Activated CD4-positive, alpha-beta T cell treated with anti-CD3 and anti-CD28 coated beads, Interleukin-2, amount 10 ng/mL, durations not matched to agents 7 days and 5 days (primary cell): Measurements from ENCODE around the gene YKT6. TPM values are rescaled to one million over a fixed set of nuclear protein-coding genes. Genes with fewer than 3 reads are reported as not detected.

Experiments used
- CTCF ChIA-PET: fragments of 350-600 bp; sonication (Branson Sonifier 250); formaldehyde crosslinking; loops from one replicate; lab custom pipeline; 2021; ENCODE audit warnings: antibody characterized with exemption; lab: Charles Lee
- POLR2A ChIA-PET: fragments of 350-600 bp; sonication (Branson Sonifier 250); formaldehyde crosslinking; loops from one replicate; lab custom pipeline; 2021; ENCODE audit warnings: antibody characterized with exemption; lab: Charles Lee
- DNase-seq: peaks from one replicate; pipeline ENCODE4 v3.0.0-alpha.2; 2020
- H3K27ac Mint-ChIP-seq: one replicate; pipeline ENCODE4 v1.8.0; 2021; ENCODE audit warnings: mild to moderate bottlenecking, moderate library complexity, mixed read lengths
- H3K27me3 Mint-ChIP-seq: one replicate; pipeline ENCODE4 v1.8.0; 2021; ENCODE audit warnings: mixed read lengths
- H3K36me3 Mint-ChIP-seq: one replicate; pipeline ENCODE4 v1.8.0; 2021; ENCODE audit warnings: low read depth, mixed read lengths
- H3K4me1 Mint-ChIP-seq: one replicate; pipeline ENCODE4 v1.8.0; 2021; ENCODE audit warnings: mixed read lengths
- H3K4me3 Mint-ChIP-seq: one replicate; pipeline ENCODE4 v1.8.0; 2021; ENCODE audit warnings: mild to moderate bottlenecking, moderate library complexity, mixed read lengths
- H3K9me3 Mint-ChIP-seq: one replicate; pipeline ENCODE4 v1.8.0; 2021; ENCODE audit warnings: mixed read lengths
- total RNA-seq, 2 experiments: library from RNA; stranded (reverse); gene quantifications; one replicate each; pipeline ENCODE4 v1.2.3, GENCODE V29; 2021

YKT6 gene
- total RNA-seq, 2 experiments from 2014 or later = 62.6 to 63.3 TPM

GRCh38 chr7:44225566-44226395, 25.0 kb downstream of the YKT6 start:
- no peak for DNase-seq
- Mint-ChIP-seq H3K4me1 (no peaks in the 10 kb centered on the region), H3K9me3 (no peaks in the 10 kb centered on the region), H3K36me3 (no peaks in the 10 kb centered on the region), H3K4me3 (no peak overlapping the region), H3K27me3 (no peaks in the 10 kb centered on the region), H3K27ac (no peak overlapping the region)
- ChIA-PET CTCF (no interaction called here), POLR2A (no interaction called here)

GRCh38 chr7:44226396-44226753, 25.6 kb downstream of the YKT6 start:
- H3K9me3 Mint-ChIP-seq = no peaks in the 10 kb centered on the region
- no peaks in the 10 kb centered on the region for H3K4me1 Mint-ChIP-seq
- ChIA-PET POLR2A (no interaction called here), CTCF (no interaction called here)
- H3K36me3 Mint-ChIP-seq = no peaks in the 10 kb centered on the region
- no peak overlapping the region for H3K27ac Mint-ChIP-seq
- no peak overlapping the region for H3K4me3 Mint-ChIP-seq
- no peak for DNase-seq
- no peaks in the 10 kb centered on the region for H3K27me3 Mint-ChIP-seq

DNA sequence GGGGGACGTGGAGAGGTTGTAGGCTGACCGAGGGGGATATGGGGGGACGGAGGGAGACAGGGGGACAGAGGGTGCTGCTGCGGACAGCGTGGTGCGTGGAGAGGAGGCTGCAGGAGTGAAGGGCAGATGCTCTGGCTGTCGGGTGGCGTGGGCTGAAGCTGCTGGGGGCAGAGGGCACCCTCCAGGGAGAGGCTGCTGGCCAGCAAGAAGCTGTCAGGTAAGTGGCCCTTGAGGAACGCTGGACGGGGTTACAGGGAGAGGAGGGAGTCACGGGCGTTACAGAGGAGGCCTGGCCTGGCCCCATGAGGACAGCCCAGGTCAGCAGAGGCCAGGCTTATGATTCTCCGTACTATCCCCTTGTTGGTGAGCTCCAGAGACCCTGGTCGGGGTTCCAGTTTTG, 27.1 kb downstream of the YKT6 start:
- H3K9me3 Mint-ChIP-seq = no peaks in the 10 kb centered on the region

GRCh38 chr7:44228571-44229350, 28.0 kb downstream of the YKT6 start:
- Mint-ChIP-seq H3K27me3 (no peaks in the 10 kb centered on the region), H3K4me1 (no peaks in the 10 kb centered on the region), H3K9me3 (no peaks in the 10 kb centered on the region), H3K36me3 (no peaks in the 10 kb centered on the region), H3K4me3 (no peak overlapping the region), H3K27ac (no peak overlapping the region)
- no peak for DNase-seq
- ChIA-PET POLR2A (no interaction called here), CTCF (interaction anchor here (0.6 to 0.7 kb wide), 2 partner anchors 171 to 1884 kb away, joined by 3 read pairs; no protein-coding TSS in a partner anchor)

More for the DNA sequence above, 27.1 kb downstream of the YKT6 start:
- ChIA-PET CTCF (interaction anchor here (0.6 kb wide), 1 partner anchor 359 kb away, joined by 5 read pairs; no protein-coding TSS in a partner anchor), POLR2A (no interaction called here)
- no peaks in the 10 kb centered on the region for H3K4me1 Mint-ChIP-seq
- H3K36me3 Mint-ChIP-seq = no peaks in the 10 kb centered on the region
- H3K4me3 Mint-ChIP-seq = no peak overlapping the region
- no peak for DNase-seq
- H3K27me3 Mint-ChIP-seq = no peaks in the 10 kb centered on the region
- H3K27ac Mint-ChIP-seq = no peak overlapping the region

- no peak for DNase-seq
- H3K9me3 Mint-ChIP-seq = no peaks in the 10 kb centered on the region
- ChIA-PET CTCF (interaction anchor here (0.6 to 0.7 kb wide), 2 partner anchors 172 to 1883 kb away, joined by 3 read pairs; no protein-coding TSS in a partner anchor), POLR2A (no interaction called here)
- no peaks in the 10 kb centered on the region for H3K4me1 Mint-ChIP-seq
- no peaks in the 10 kb centered on the region for H3K27me3 Mint-ChIP-seq
- H3K27ac Mint-ChIP-seq = no peak overlapping the region
- H3K4me3 Mint-ChIP-seq = no peak overlapping the region
- no peaks in the 10 kb centered on the region for H3K36me3 Mint-ChIP-seq
Observed at GRCh38 chr7:44229546-44230105, 28.8 kb downstream of the YKT6 start.

DNA sequence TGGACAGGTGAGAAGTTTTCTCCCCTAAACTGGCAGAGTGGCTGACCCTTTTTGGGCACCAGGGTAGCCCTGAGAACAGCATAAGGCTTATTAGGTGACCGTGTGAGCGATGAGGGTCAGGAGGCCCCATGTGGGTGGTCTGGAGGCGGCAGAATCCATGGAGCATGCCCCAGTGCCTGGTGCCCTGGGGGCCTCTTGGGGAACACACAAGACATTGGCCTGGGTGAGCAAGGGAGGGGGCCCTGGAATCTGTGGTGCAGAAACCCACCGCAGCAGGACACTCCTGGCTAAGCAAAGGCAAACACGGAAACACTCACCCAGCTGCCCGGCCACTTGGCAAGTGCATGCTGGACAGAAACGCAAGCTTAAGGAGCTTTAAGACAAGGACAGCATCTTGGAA, 29.5 kb downstream of the YKT6 start:
- Mint-ChIP-seq H3K4me1 (no peaks in the 10 kb centered on the region), H3K9me3 (no peaks in the 10 kb centered on the region), H3K4me3 (no peak overlapping the region), H3K27me3 (no peaks in the 10 kb centered on the region), H3K36me3 (no peaks in the 10 kb centered on the region), H3K27ac (no peak overlapping the region)
- ChIA-PET CTCF (interaction anchor here (1.5 kb wide), 1 partner anchor 11 kb away, joined by 3 read pairs; no protein-coding TSS in a partner anchor), POLR2A (no interaction called here)
- no peak for DNase-seq

DNA sequence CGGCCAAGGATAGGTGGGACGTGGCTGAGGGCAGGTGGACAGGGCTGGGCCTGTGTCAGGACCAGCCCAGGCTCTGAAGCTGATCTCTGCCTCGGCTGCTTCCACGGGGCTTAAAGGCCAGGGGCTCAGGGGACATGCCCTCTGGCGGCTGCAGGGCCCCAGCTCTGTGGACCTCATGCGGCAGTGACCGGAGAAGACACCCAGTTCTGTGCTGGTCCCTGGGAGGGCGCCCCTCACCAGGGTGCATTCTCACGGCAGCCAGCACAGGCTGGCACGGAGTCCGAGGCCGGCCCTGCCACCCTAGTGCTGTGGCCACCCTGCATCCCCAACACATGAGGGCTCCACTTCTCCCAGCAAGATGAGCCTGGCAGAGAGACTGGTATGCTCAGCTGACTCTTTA, 30.3 kb downstream of the YKT6 start:
- Mint-ChIP-seq H3K9me3 (no peaks in the 10 kb centered on the region), H3K27me3 (no peaks in the 10 kb centered on the region), H3K36me3 (no peaks in the 10 kb centered on the region), H3K4me3 (no peak overlapping the region), H3K4me1 (no peaks in the 10 kb centered on the region), H3K27ac (no peak overlapping the region)
- ChIA-PET CTCF (interaction anchor here (1.5 kb wide), 1 partner anchor 10 kb away, joined by 3 read pairs; no protein-coding TSS in a partner anchor), POLR2A (no interaction called here)
- no peak for DNase-seq

- Mint-ChIP-seq H3K4me3 (no peak overlapping the region), H3K4me1 (no peaks in the 10 kb centered on the region), H3K36me3 (no peaks in the 10 kb centered on the region), H3K9me3 (no peaks in the 10 kb centered on the region), H3K27me3 (no peaks in the 10 kb centered on the region), H3K27ac (no peak overlapping the region)
- ChIA-PET POLR2A (no interaction called here), CTCF (interaction anchor here (1.1 kb wide), 1 partner anchor 9 kb away, joined by 3 read pairs; no protein-coding TSS in a partner anchor)
- DNase-seq = no peak
Observed at GRCh38 chr7:44232396-44232795, 31.6 kb downstream of the YKT6 start.

- Mint-ChIP-seq H3K27me3 (no peaks in the 10 kb centered on the region), H3K4me1 (no peaks in the 10 kb centered on the region), H3K36me3 (no peaks in the 10 kb centered on the region), H3K9me3 (no peaks in the 10 kb centered on the region), H3K4me3 (no peak overlapping the region), H3K27ac (no peak overlapping the region)
- no peak for DNase-seq
- ChIA-PET POLR2A (no interaction called here), CTCF (interaction anchor here (1.1 kb wide), 1 partner anchor 8 kb away, joined by 3 read pairs; no protein-coding TSS in a partner anchor)
Observed at GRCh38 chr7:44232901-44233715, 32.3 kb downstream of the YKT6 start.

DNA sequence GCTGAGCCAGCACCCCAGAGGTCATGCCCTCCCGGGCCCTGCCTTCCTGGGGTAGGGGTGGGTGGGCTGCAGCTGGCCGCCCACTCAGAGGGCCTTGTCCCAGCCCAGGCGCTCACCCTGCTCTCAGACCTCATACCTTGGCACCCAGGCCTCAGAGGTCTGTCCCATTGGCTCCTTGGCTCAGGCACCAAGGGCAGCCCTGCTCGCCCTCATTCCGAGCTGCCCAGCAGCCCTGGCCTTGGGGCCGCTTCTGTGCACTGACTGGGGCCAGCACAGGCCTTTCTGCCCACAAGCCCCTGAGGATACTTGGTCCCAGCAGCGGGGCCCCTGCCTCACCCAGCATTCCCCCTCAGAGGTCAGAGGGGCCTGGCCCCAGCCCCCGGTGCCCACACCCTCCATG, 34.3 kb downstream of the YKT6 start:
- ChIA-PET POLR2A (no interaction called here), CTCF (no interaction called here)
- no peak overlapping the region for H3K27ac Mint-ChIP-seq
- DNase-seq = no peak
- no peaks in the 10 kb centered on the region for H3K4me1 Mint-ChIP-seq
- no peaks in the 10 kb centered on the region for H3K9me3 Mint-ChIP-seq
- no peak overlapping the region for H3K4me3 Mint-ChIP-seq
- H3K36me3 Mint-ChIP-seq = no peaks in the 10 kb centered on the region
- no peaks in the 10 kb centered on the region for H3K27me3 Mint-ChIP-seq

GRCh38 chr7:44235582-44236332, 35.0 kb downstream of the YKT6 start:
- no peaks in the 10 kb centered on the region for H3K4me1 Mint-ChIP-seq
- H3K9me3 Mint-ChIP-seq = no peaks in the 10 kb centered on the region
- H3K27ac Mint-ChIP-seq = no peak overlapping the region
- POLR2A ChIA-PET = no interaction called here
- H3K4me3 Mint-ChIP-seq = no peak overlapping the region
- H3K36me3 Mint-ChIP-seq = no peaks in the 10 kb centered on the region
- CTCF ChIA-PET = no interaction called here
- H3K27me3 Mint-ChIP-seq = no peaks in the 10 kb centered on the region
- no peak for DNase-seq

GRCh38 chr7:44236333-44236728, 35.6 kb downstream of the YKT6 start:
- DNase-seq = no peak
- Mint-ChIP-seq H3K4me1 (peaks cover 5% of the 10 kb centered on the region), H3K9me3 (no peaks in the 10 kb centered on the region), H3K27me3 (no peaks in the 10 kb centered on the region), H3K36me3 (no peaks in the 10 kb centered on the region), H3K4me3 (no peak overlapping the region), H3K27ac (no peak overlapping the region)
- CTCF ChIA-PET = interaction anchor here (1.2 to 1.8 kb wide), 2 partner anchors 11 to 12 kb away, joined by 3 to 5 read pairs; no protein-coding TSS in a partner anchor
- POLR2A ChIA-PET = no interaction called here
